ENCODE measurements around the gene C17orf107. TPM values are rescaled to one million over a fixed set of nuclear protein-coding genes. Genes with fewer than 3 reads are reported as not detected.
A peak's percentile ranks its signal among the peaks of the same experiment; 100 is the strongest.

The C17orf107 gene
- total RNA-seq, 1 experiment from 2014 or later, result 2.4 TPM

- intact Hi-C loops (cut with micrococcal nuclease; ENCODE audit: unreplicated experiment) (no loop called here), in situ Hi-C loops (cut with HindIII; ENCODE audit: low pct_unique_long_range_greater_than_20kb, low sequenced_read_pairs) (no loop called here)
- Histone ChIP-seq H3K9me3 (ENCODE audit: control insufficient read depth, insufficient read depth, low read depth, low read length) (no peaks in the 10 kb centered on the region), H3K36me3 (ENCODE audit: control insufficient read depth, insufficient read depth, low read length) (peaks cover 17% of the 10 kb centered on the region), H3K4me1 (ENCODE audit: control insufficient read depth, insufficient read depth, low read length) (peaks cover 35% of the 10 kb centered on the region), H3K4me3 (ENCODE audit: low read depth in 2 of 2, low read length in 2 of 2) (no peak overlapping the region), H3K27me3 (ENCODE audit: control insufficient read depth, insufficient read depth, low read length) (no peaks in the 10 kb centered on the region), H3K27ac (ENCODE audit: low read length) (peak overlapping the region; percentile 61; the same call in 1 of the 2 replicates)
- no TSS peak for BruUV-seq (replicated peaks)
- ChIA-PET CTCF (no interaction called here), POLR2A (no interaction called here)
- ATAC-seq, result no peak
- no peak for TF ChIP-seq CTCF (IDR thresholded peaks at IDR 0.05)
- no peak for DNase-seq (ENCODE audit: low read depth, low spot score)
Observed at GRCh38 chr17:4942760-4943508, 43.6 kb downstream of the C17orf107 start.

- Histone ChIP-seq H3K36me3 (ENCODE audit: control insufficient read depth, insufficient read depth, low read length) (peaks cover 16% of the 10 kb centered on the region), H3K27me3 (ENCODE audit: control insufficient read depth, insufficient read depth, low read length) (no peaks in the 10 kb centered on the region), H3K4me3 (ENCODE audit: low read depth in 2 of 2, low read length in 2 of 2) (no peak overlapping the region), H3K27ac (ENCODE audit: low read length) (peak overlapping the region; percentile 94), H3K9me3 (ENCODE audit: control insufficient read depth, insufficient read depth, low read depth, low read length) (no peaks in the 10 kb centered on the region), H3K4me1 (ENCODE audit: control insufficient read depth, insufficient read depth, low read length) (peaks cover 27% of the 10 kb centered on the region)
- TF ChIP-seq CTCF (IDR thresholded peaks at IDR 0.05), result no peak
- TF ChIP-seq TCF7L2 (IDR thresholded peaks at IDR 0.05; ENCODE audit: low read depth, low read length), result no peak
- no peak; the same call in 1 of the 2 replicates for TF ChIP-seq POLR2AphosphoS5 (IDR thresholded peaks at IDR 0.05; ENCODE audit: low read depth, low read length)
- TF ChIP-seq SIN3A (IDR thresholded peaks at IDR 0.05; ENCODE audit: borderline replicate concordance, insufficient read depth, low read depth, low read length), result no peak
- TF ChIP-seq REST (IDR thresholded peaks at IDR 0.05; ENCODE audit: insufficient read depth in 1 of 2, low read depth in 2 of 2, low read length in 1 of 2), result no peak
- intact Hi-C loops (cut with micrococcal nuclease; ENCODE audit: unreplicated experiment) (no loop called here), in situ Hi-C loops (cut with HindIII; ENCODE audit: low pct_unique_long_range_greater_than_20kb, low sequenced_read_pairs) (no loop called here)
- POLR2A ChIA-PET, result interaction anchor here (1.2 kb wide), 1 partner anchor 23 kb away, joined by 5 read pairs; the partner anchor contains the start of gene SPAG7
- DNase-seq (ENCODE audit: low read depth, low spot score) (no peak), ATAC-seq (no peak)
- CTCF ChIA-PET, result no interaction called here
- no TSS peak for BruUV-seq (replicated peaks)
Observed at GRCh38 chr17:4944163-4944553, 44.8 kb downstream of the C17orf107 start.
